Muscle of leg (tissue), 11 donors: Measurements from ENCODE around the gene FZD10. TPM values are rescaled to one million over a fixed set of nuclear protein-coding genes. Genes with fewer than 3 reads are reported as not detected.

ENCODE experiments used
- DNase-seq: peaks from one replicate; pipeline ENCODE4 v3.0.0; 2013
- H3K27ac ChIP-seq: one replicate; pipeline ENCODE4 v1.5.1; 2013; ENCODE audit warnings: mild to moderate bottlenecking, low read length, control low read depth
- H3K27me3 ChIP-seq: one replicate; pipeline ENCODE4 v1.6.1; 2013; ENCODE audit warnings: low read length; ENCODE audit not compliant: control insufficient read depth, insufficient read depth
- H3K36me3 ChIP-seq: one replicate; pipeline ENCODE4 v1.6.1; 2013; ENCODE audit warnings: low read length; ENCODE audit not compliant: control insufficient read depth, insufficient read depth
- H3K4me1 ChIP-seq: one replicate; pipeline ENCODE4 v1.6.1; 2013; ENCODE audit warnings: low read length; ENCODE audit not compliant: control insufficient read depth, insufficient read depth
- H3K4me3 ChIP-seq: one replicate; pipeline ENCODE4 v1.5.1; 2013; ENCODE audit warnings: low read length, control low read depth
- H3K9me3 ChIP-seq: replicated peaks from 2 replicates; pipeline ENCODE4 v1.6.1; 2013; ENCODE audit warnings: low read depth, low read length; ENCODE audit not compliant: control insufficient read depth
- WGBS: methylation state at CpG from one replicate; pipeline ENCODE4 v1.1.5; 2013; ENCODE audit warnings: missing lambda C conversion rate; ENCODE audit not compliant: insufficient coverage; 5-methylcytosine and 5-hydroxymethylcytosine counted together
- polyA plus RNA-seq, 8 donors: library from polyadenylated mRNA; unstranded; fragments of 120-200 nt; gene quantifications; one replicate each; pipeline versions ENCODE4 v1.2.1 to v1.2.3, GENCODE V29; 2013; ENCODE audit warnings: inconsistent platforms in 1 of 8, low replicate concordance in 1 of 8; ENCODE audit not compliant: insufficient read length in 8 of 8, insufficient read depth in 1 of 8
- total RNA-seq: library from RNA; stranded (reverse); fragments of 120-200 nt; gene quantifications from one replicate; pipeline ENCODE4 v1.2.4, GENCODE V29; 2013

The FZD10 gene
- total and polyA plus RNA-seq, 9 donors = 9.8 to 15.4 (median 12.6) TPM

GRCh38 chr12:130120012-130120805 lies 42.1 kb upstream of the FZD10 start:
- 66% methylated on average over 21 of the region's 31 CpGs for WGBS
- no peak overlapping the region for H3K4me3 ChIP-seq

GRCh38 chr12:130121226-130122000 lies 40.9 kb upstream of the FZD10 start:
- peak overlapping the region; percentile 83 for H3K27ac ChIP-seq
- H3K4me1 ChIP-seq = peaks cover 72% of the 10 kb centered on the region
- peak; percentile 92 for DNase-seq
- H3K36me3 ChIP-seq = no peaks in the 10 kb centered on the region
- no peaks in the 10 kb centered on the region for H3K27me3 ChIP-seq
- H3K4me3 ChIP-seq = no peak overlapping the region
- WGBS = 33% methylated on average over 6 of the region's 11 CpGs
- no peaks in the 10 kb centered on the region for H3K9me3 ChIP-seq

More at GRCh38 chr12:130120012-130120805, 42.1 kb upstream of the FZD10 start:
- H3K27me3 ChIP-seq = no peaks in the 10 kb centered on the region
- H3K27ac ChIP-seq = peak overlapping the region; percentile 83
- H3K9me3 ChIP-seq = no peaks in the 10 kb centered on the region
- DNase-seq = peak; percentile 59
- peaks cover 69% of the 10 kb centered on the region for H3K4me1 ChIP-seq
- H3K36me3 ChIP-seq = no peaks in the 10 kb centered on the region

GRCh38 chr12:130122356-130122755 lies 39.9 kb upstream of the FZD10 start:
- WGBS = 100% methylated on average over 1 of the region's 4 CpGs
- H3K27ac ChIP-seq = peak overlapping the region; percentile 23

GRCh38 chr12:130124106-130124505 lies 38.2 kb upstream of the FZD10 start:
- peaks cover 2% of the 10 kb centered on the region for H3K9me3 ChIP-seq
- H3K27me3 ChIP-seq = no peaks in the 10 kb centered on the region
- no peak overlapping the region for H3K27ac ChIP-seq
- H3K36me3 ChIP-seq = no peaks in the 10 kb centered on the region
- peaks cover 75% of the 10 kb centered on the region for H3K4me1 ChIP-seq
- WGBS = 95% methylated on average over 3 of the region's 4 CpGs
- DNase-seq = no peak
- H3K4me3 ChIP-seq = no peak overlapping the region

More at GRCh38 chr12:130122356-130122755, 39.9 kb upstream of the FZD10 start:
- Histone ChIP-seq H3K9me3 (no peaks in the 10 kb centered on the region), H3K4me3 (no peak overlapping the region), H3K4me1 (peaks cover 74% of the 10 kb centered on the region), H3K27me3 (no peaks in the 10 kb centered on the region), H3K36me3 (no peaks in the 10 kb centered on the region)
- DNase-seq = no peak

- DNase-seq = no peak
- 78% methylated on average over 11 of the region's 15 CpGs for WGBS
- Histone ChIP-seq H3K27me3 (no peaks in the 10 kb centered on the region), H3K27ac (no peak overlapping the region), H3K36me3 (no peaks in the 10 kb centered on the region), H3K4me1 (peaks cover 75% of the 10 kb centered on the region), H3K4me3 (no peak overlapping the region), H3K9me3 (peaks cover 5% of the 10 kb centered on the region)
These were observed 37.5 kb upstream of the FZD10 start for GRCh38 chr12:130124605-130125244.

GRCh38 chr12:130126023-130126432 lies 36.2 kb upstream of the FZD10 start:
- 50% methylated on average over 10 of the region's 13 CpGs for WGBS
- peaks cover 5% of the 10 kb centered on the region for H3K9me3 ChIP-seq
- peak; percentile 67 for DNase-seq

GRCh38 chr12:130127532-130127911 lies 34.7 kb upstream of the FZD10 start:
- peaks cover 62% of the 10 kb centered on the region for H3K4me1 ChIP-seq
- DNase-seq = peak; percentile 84
- peak overlapping the region; percentile 86 for H3K27ac ChIP-seq
- no peaks in the 10 kb centered on the region for H3K36me3 ChIP-seq
- 34% methylated on average over 2 of the region's 3 CpGs for WGBS
- H3K27me3 ChIP-seq = peaks cover 6% of the 10 kb centered on the region
- H3K4me3 ChIP-seq = no peak overlapping the region
- peaks cover 5% of the 10 kb centered on the region for H3K9me3 ChIP-seq

More at GRCh38 chr12:130126023-130126432, 36.2 kb upstream of the FZD10 start:
- Histone ChIP-seq H3K27me3 (no peaks in the 10 kb centered on the region), H3K4me3 (no peak overlapping the region), H3K36me3 (no peaks in the 10 kb centered on the region), H3K4me1 (peaks cover 66% of the 10 kb centered on the region), H3K27ac (no peak overlapping the region)

GRCh38 chr12:130127912-130128789 lies 34.1 kb upstream of the FZD10 start:
- Histone ChIP-seq H3K27me3 (peaks cover 11% of the 10 kb centered on the region), H3K27ac (peak overlapping the region; percentile 86), H3K4me1 (peaks cover 55% of the 10 kb centered on the region), H3K9me3 (peaks cover 5% of the 10 kb centered on the region), H3K36me3 (no peaks in the 10 kb centered on the region), H3K4me3 (no peak overlapping the region)
- DNase-seq = peak; percentile 86
- WGBS = 51% methylated on average over 16 of the region's 21 CpGs
